PC-9 (cell line): ENCODE measurements around the gene FITM1.

Experiments
- CTCF ChIP-seq: fragments of 200-600 bp; sonication (generic); conservative IDR thresholded peaks from 2 replicates; pipeline ENCODE4 v1.6.1; 2017; ENCODE audit warnings: mixed run types, antibody characterized with exemption, mild to moderate bottlenecking, moderate library complexity
- EZH2 ChIP-seq: fragments of 200-600 bp; sonication (generic); IDR thresholded peaks from 2 replicates; pipeline ENCODE4 v1.8.0; 2017; ENCODE audit warnings: antibody characterized with exemption, low read depth

DNA sequence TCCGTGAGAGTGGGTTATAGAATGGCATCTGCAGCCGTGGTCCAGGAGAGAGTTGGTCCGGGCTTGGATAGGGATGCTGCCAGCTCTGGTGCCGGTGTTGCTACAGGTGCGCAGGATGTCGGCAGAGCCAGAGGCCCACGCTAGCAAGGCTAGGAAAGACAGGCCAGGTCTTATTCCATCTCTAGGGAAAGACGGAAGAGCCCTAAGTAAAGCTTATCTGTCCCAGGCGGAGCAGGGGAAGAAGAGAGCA is 5.0 kb downstream of the FITM1 start:
- TF ChIP-seq CTCF (no peak), EZH2 (no peak)
